Liver (tissue), 9 donors: ENCODE measurements around the gene NINJ2. TPM values are rescaled to one million over a fixed set of nuclear protein-coding genes. Genes with fewer than 3 reads are reported as not detected.

Experiments used
- DNase-seq: peaks from one replicate; pipeline ENCODE4 v3.0.0-alpha.2; 2017; ENCODE audit warnings: low spot score
- H3K27ac ChIP-seq, 2 donors: one replicate each; pipeline ENCODE4 v1.7.0; 2013; ENCODE audit warnings: inconsistent platforms in 2 of 2, low read length in 2 of 2, control low read depth in 1 of 2, low read depth in 1 of 2, mild to moderate bottlenecking in 1 of 2
- H3K27me3 ChIP-seq, 4 donors: one replicate each; pipeline versions ENCODE4 v1.6.1 to v1.7.0; 2013; ENCODE audit warnings: low read length in 3 of 4, inconsistent platforms in 1 of 4, mild to moderate bottlenecking in 1 of 4, moderate library complexity in 1 of 4; ENCODE audit not compliant: control insufficient read depth in 4 of 4, insufficient read depth in 4 of 4
- H3K36me3 ChIP-seq, 4 donors: one replicate each; pipeline versions ENCODE4 v1.6.1 to v1.7.0; 2013; ENCODE audit warnings: low read length in 3 of 4, mild to moderate bottlenecking in 3 of 4, low read depth in 1 of 4, moderate library complexity in 1 of 4; ENCODE audit not compliant: control insufficient read depth in 4 of 4, insufficient read depth in 3 of 4
- H3K4me1 ChIP-seq, 4 donors: one replicate each; pipeline versions ENCODE4 v1.6.1 to v1.7.0; 2013; ENCODE audit warnings: low read length in 3 of 4, mild to moderate bottlenecking in 3 of 4, moderate library complexity in 1 of 4; ENCODE audit not compliant: control insufficient read depth in 4 of 4, insufficient read depth in 4 of 4
- H3K4me3 ChIP-seq, 3 donors: one replicate each; pipeline versions ENCODE4 v1.6.1 to v1.7.0; 2013; ENCODE audit warnings: low read length in 3 of 3, control low read depth in 1 of 3, low read depth in 1 of 3, mild to moderate bottlenecking in 1 of 3
- H3K9ac ChIP-seq, 2 donors: one replicate each; pipeline ENCODE4 v1.7.0; 2013; ENCODE audit warnings: low read length in 2 of 2, mild to moderate bottlenecking in 2 of 2, moderate library complexity in 2 of 2, control low read depth in 1 of 2, low read depth in 1 of 2
- H3K9me3 ChIP-seq, 4 donors: one replicate each; pipeline versions ENCODE4 v1.6.1 to v1.7.0; 2013; ENCODE audit warnings: low read length in 3 of 4; ENCODE audit not compliant: control insufficient read depth in 4 of 4
- ATF3 ChIP-seq: IDR thresholded peaks from 2 replicates; pipeline ENCODE4 v1.6.1; 2016; ENCODE audit warnings: antibody characterized with exemption
- CTCF ChIP-seq: fragments of 150-350 bp; IDR thresholded peaks from 2 replicates; pipeline ENCODE4 v1.5.1; 2017; ENCODE audit warnings: improper control_type of control experiment, low read depth, low read length; ENCODE audit not compliant: missing input control
- EGR1 ChIP-seq, 2 donors: IDR thresholded peaks; 2 replicates each; pipeline ENCODE4 v1.6.1; 2016 to 2018; ENCODE audit warnings: antibody characterized with exemption in 2 of 2, low read depth in 2 of 2
- FOXA1 ChIP-seq: IDR thresholded peaks from 2 replicates; pipeline ENCODE4 v1.6.1; 2016; ENCODE audit warnings: antibody characterized with exemption
- FOXA2 ChIP-seq: IDR thresholded peaks from 2 replicates; pipeline ENCODE4 v1.6.1; 2016; ENCODE audit warnings: antibody characterized with exemption
- GABPA ChIP-seq, 2 donors: IDR thresholded peaks in 1 of 2; conservative IDR thresholded peaks in 1 of 2; 2 replicates each; pipeline ENCODE4 v1.6.1; 2016; ENCODE audit warnings: antibody characterized with exemption in 2 of 2, mild to moderate bottlenecking in 1 of 2, moderate library complexity in 1 of 2
- HNF4A ChIP-seq, 2 donors: conservative IDR thresholded peaks; 2 replicates each; pipeline ENCODE4 v1.6.1; 2016; ENCODE audit warnings: antibody characterized with exemption in 2 of 2, mild to moderate bottlenecking in 2 of 2
- HNF4G ChIP-seq: IDR thresholded peaks from 2 replicates; pipeline ENCODE4 v1.6.1; 2016; ENCODE audit warnings: antibody characterized with exemption
- JUND ChIP-seq, 2 donors: IDR thresholded peaks; 2 replicates each; pipeline ENCODE4 v1.6.1; 2016; ENCODE audit warnings: antibody characterized with exemption in 2 of 2
- MAX ChIP-seq: IDR thresholded peaks from 2 replicates; pipeline ENCODE4 v1.6.1; 2016; ENCODE audit warnings: antibody characterized with exemption
- NR2F2 ChIP-seq: IDR thresholded peaks from 2 replicates; pipeline ENCODE4 v1.6.1; 2016; ENCODE audit warnings: antibody characterized with exemption
- RAD21 ChIP-seq, 2 donors: IDR thresholded peaks; 2 replicates each; pipeline ENCODE4 v1.6.1; 2016; ENCODE audit warnings: antibody characterized with exemption in 2 of 2, mild to moderate bottlenecking in 2 of 2
- REST ChIP-seq: IDR thresholded peaks from 2 replicates; pipeline ENCODE4 v1.6.1; 2016; ENCODE audit warnings: antibody characterized with exemption, mild to moderate bottlenecking
- RXRA ChIP-seq, 2 donors: IDR thresholded peaks; 2 replicates each; pipeline ENCODE4 v1.6.1; 2017 to 2018; ENCODE audit warnings: antibody characterized with exemption in 2 of 2, mild to moderate bottlenecking in 1 of 2
- SP1 ChIP-seq: IDR thresholded peaks from 2 replicates; pipeline ENCODE4 v1.6.1; 2018; ENCODE audit warnings: antibody characterized with exemption, mild to moderate bottlenecking
- TAF1 ChIP-seq: conservative IDR thresholded peaks from 2 replicates; pipeline ENCODE4 v1.6.1; 2016; ENCODE audit warnings: antibody characterized with exemption, mild to moderate bottlenecking
- YY1 ChIP-seq: IDR thresholded peaks from 2 replicates; pipeline ENCODE4 v1.6.1; 2016; ENCODE audit warnings: antibody characterized with exemption, mild to moderate bottlenecking
- ZBTB33 ChIP-seq: IDR thresholded peaks from 2 replicates; pipeline ENCODE4 v1.6.1; 2016; ENCODE audit warnings: antibody characterized with exemption
- WGBS: extraction: QIAGEN DNeasy Blood & Tissue Kit; methylation state at CpG from one replicate; pipeline ENCODE4 v1.1.7; 2013; 5-methylcytosine and 5-hydroxymethylcytosine counted together
- polyA plus RNA-seq, 2 donors: library from polyadenylated mRNA; stranded (reverse) in 1 of 2; unstranded in 1 of 2; fragments of 200-250 nt in 1 of 2; fragments of >200 nt in 1 of 2; fragmentation: Nextera tagmentation in 1 of 2; extraction: Ambion mirVana in 1 of 2; gene quantifications; one replicate each; pipeline versions ENCODE4 v1.2.1 to v1.2.3, GENCODE V29; 2013 to 2015
- total RNA-seq, 2 donors: library from RNA; depleted of rRNA; stranded (reverse); fragments of >200 nt; gene quantifications; one replicate each; pipeline ENCODE4 v1.2.3, GENCODE V29; 2014
- donor health status: healthy.
- donor health status: healthy.
- donor health status: healthy.
- donor health status: healthy.
- donor health status: healthy.

NINJ2 gene
- total and polyA plus RNA-seq, 4 donors: 6.7 to 16.5 (median 15.4) TPM

GRCh38 chr12:569091-569676, 94.1 kb downstream of the NINJ2 start:
- Histone ChIP-seq H3K27me3 (no peaks in the 10 kb centered on the region), H3K36me3 (no peaks in the 10 kb centered on the region), H3K9ac (no peak overlapping the region), H3K4me3 (no peak overlapping the region), H3K27ac (no peak overlapping the region), H3K4me1 (peaks cover 5 to 21% (median 12%) of the 10 kb centered on the region in 4 donors), H3K9me3 (no peaks in the 10 kb centered on the region)
- 78% methylated on average over 6 of the region's 6 CpGs for WGBS
- no peak for TF ChIP-seq GABPA (IDR thresholded peaks at IDR 0.05 in 1 of 2, conservative IDR thresholded peaks at IDR 0.05 in 1 of 2)
- no peak for TF ChIP-seq REST
- TF ChIP-seq JUND (IDR thresholded peaks at IDR 0.05): no peak
- no peak for TF ChIP-seq FOXA1
- no peak for TF ChIP-seq FOXA2
- no peak for TF ChIP-seq ZBTB33
- TF ChIP-seq RXRA (IDR thresholded peaks at IDR 0.05): no peak
- TF ChIP-seq ATF3: no peak
- no peak for TF ChIP-seq SP1
- TF ChIP-seq YY1: no peak
- TF ChIP-seq RAD21 (IDR thresholded peaks at IDR 0.05): no peak
- no peak for TF ChIP-seq NR2F2
- TF ChIP-seq TAF1: no peak
- TF ChIP-seq EGR1 (IDR thresholded peaks at IDR 0.05; ENCODE audit: low read depth in 2 of 2): no peak
- no peak for TF ChIP-seq CTCF
- TF ChIP-seq HNF4A (conservative IDR thresholded peaks at IDR 0.05): no peak
- TF ChIP-seq MAX: no peak
- no peak for TF ChIP-seq HNF4G
- DNase-seq: no peak
